Astrocyte (in vitro differentiated cells and primary cell): ENCODE measurements around the gene LMX1A.

Source experiments
- EZH2 ChIP-seq: IDR thresholded peaks from 2 replicates; pipeline ENCODE4 v1.6.1; 2012; ENCODE audit warnings: mild to moderate bottlenecking, low read length, inconsistent platforms; ENCODE audit not compliant: insufficient read depth
- TF ChIP-seq, protein P1 (sequence below): IDR thresholded peaks from 2 replicates; pipeline ENCODE4 v1.5.1; 2011; ENCODE audit warnings: low read depth, mild to moderate bottlenecking, inconsistent platforms, low read length, moderate library complexity; ENCODE audit not compliant: insufficient read depth

DNA sequence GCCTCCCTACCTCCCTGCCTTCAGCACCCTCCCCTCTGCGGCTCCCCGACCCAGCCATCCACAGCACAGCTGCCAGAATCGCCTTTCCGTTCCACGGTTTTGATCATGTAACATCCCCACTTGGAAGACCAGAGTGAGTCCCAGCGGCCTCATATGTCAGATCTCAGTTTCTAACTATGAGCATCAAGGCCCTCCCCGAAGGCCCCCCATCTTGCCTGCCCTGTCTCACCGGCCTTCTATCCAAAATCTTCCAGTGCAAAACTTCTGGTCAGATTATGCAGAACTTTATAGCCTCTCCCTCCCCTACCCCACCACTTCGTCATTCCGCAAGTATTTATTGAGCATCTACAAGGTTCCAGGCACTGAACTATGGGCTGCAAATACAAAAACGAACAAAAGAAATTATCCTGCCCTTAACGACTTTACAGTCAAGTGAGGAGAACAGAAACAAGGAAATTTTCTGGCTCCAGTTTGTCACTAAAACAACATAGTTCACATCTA lies 20.3 kb upstream of the LMX1A start:
- TF ChIP-seq, protein P1, sequence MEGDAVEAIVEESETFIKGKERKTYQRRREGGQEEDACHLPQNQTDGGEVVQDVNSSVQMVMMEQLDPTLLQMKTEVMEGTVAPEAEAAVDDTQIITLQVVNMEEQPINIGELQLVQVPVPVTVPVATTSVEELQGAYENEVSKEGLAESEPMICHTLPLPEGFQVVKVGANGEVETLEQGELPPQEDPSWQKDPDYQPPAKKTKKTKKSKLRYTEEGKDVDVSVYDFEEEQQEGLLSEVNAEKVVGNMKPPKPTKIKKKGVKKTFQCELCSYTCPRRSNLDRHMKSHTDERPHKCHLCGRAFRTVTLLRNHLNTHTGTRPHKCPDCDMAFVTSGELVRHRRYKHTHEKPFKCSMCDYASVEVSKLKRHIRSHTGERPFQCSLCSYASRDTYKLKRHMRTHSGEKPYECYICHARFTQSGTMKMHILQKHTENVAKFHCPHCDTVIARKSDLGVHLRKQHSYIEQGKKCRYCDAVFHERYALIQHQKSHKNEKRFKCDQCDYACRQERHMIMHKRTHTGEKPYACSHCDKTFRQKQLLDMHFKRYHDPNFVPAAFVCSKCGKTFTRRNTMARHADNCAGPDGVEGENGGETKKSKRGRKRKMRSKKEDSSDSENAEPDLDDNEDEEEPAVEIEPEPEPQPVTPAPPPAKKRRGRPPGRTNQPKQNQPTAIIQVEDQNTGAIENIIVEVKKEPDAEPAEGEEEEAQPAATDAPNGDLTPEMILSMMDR: no peak
- no peak for TF ChIP-seq EZH2
